K562 (cell line): ENCODE data around the gene SULT1C4. TPM values are rescaled to one million over a fixed set of nuclear protein-coding genes. Genes with fewer than 3 reads are reported as not detected.

Experiments
- CBX2 ChIP-seq: fragments of 200-600 bp; sonication (generic); IDR thresholded peaks from one replicate; pipeline ENCODE4 v1.6.1; 2012; ENCODE audit warnings: mild to moderate bottlenecking, low read length, inconsistent platforms; ENCODE audit not compliant: insufficient read depth, poor library complexity, severe bottlenecking
- FOXK1 ChIP-seq: sonication (generic); formaldehyde crosslinking; IDR thresholded peaks from 2 replicates; pipeline ENCODE4 v1.8.0; 2022; ENCODE audit warnings: missing genetic modification reagents, mild to moderate bottlenecking, borderline replicate concordance
- HEY1 ChIP-seq: fragments of 250-450 bp; sonication (Bioruptor Pico); IDR thresholded peaks from 2 replicates; pipeline ENCODE4 v1.5.0; 2020; ENCODE audit warnings: mild to moderate bottlenecking, moderate library complexity, borderline replicate concordance
- MED1 ChIP-seq: sonication (generic); formaldehyde crosslinking; IDR thresholded peaks from 2 replicates; pipeline ENCODE4 v1.8.1; 2023; ENCODE audit warnings: missing genetic modification reagents, borderline replicate concordance
- MYNN ChIP-seq, 2 experiments: sonication (generic); formaldehyde crosslinking in 1 of 2; IDR thresholded peaks; 2 replicates each; pipeline versions ENCODE4 v1.5.0 to v1.6.1; 2016 to 2020; ENCODE audit warnings: antibody characterized with exemption in 1 of 2, missing genetic modification reagents in 1 of 2
- NEUROD1 ChIP-seq: fragments of 150-350 bp; IDR thresholded peaks from 2 replicates; pipeline ENCODE4 v1.6.1; 2014; ENCODE audit warnings: borderline replicate concordance, low read length, low read depth; ENCODE audit not compliant: partially characterized antibody
- SIRT6 ChIP-seq: IDR thresholded peaks from one replicate; pipeline ENCODE4 v1.6.1; 2012; ENCODE audit warnings: low read depth, mild to moderate bottlenecking, control low read depth, inconsistent platforms, low read length, moderate library complexity
- SLC30A9 ChIP-seq: fragments of 250-450 bp; sonication (Bioruptor Pico); IDR thresholded peaks from 2 replicates; pipeline ENCODE4 v1.8.0; 2022; ENCODE audit warnings: mild to moderate bottlenecking, moderate library complexity
- SRF ChIP-seq, 2 experiments: fragments of 250-450, 450-650 bp in 1 of 2; sonication (Bioruptor Pico) in 1 of 2; sonication (generic) in 1 of 2; formaldehyde crosslinking; IDR thresholded peaks; 2 replicates each; pipeline versions ENCODE4 v1.5.0 to v1.5.1; 2020 to 2022; ENCODE audit warnings: mild to moderate bottlenecking in 1 of 2, missing genetic modification reagents in 1 of 2
- TAF9B ChIP-seq: fragments of 450-650 bp; IDR thresholded peaks from 2 replicates; pipeline ENCODE4 v1.6.1; 2018; ENCODE audit warnings: mild to moderate bottlenecking; ENCODE audit not compliant: partially characterized antibody
- ZNF12 ChIP-seq: sonication (generic); formaldehyde crosslinking; IDR thresholded peaks from 2 replicates; pipeline ENCODE4 v1.4.0; 2020; ENCODE audit warnings: mild to moderate bottlenecking, missing genetic modification reagents
- ZNF561 ChIP-seq: fragments of 450-650 bp; formaldehyde crosslinking; conservative IDR thresholded peaks from 2 replicates; pipeline ENCODE4 v1.4.0; 2020; ENCODE audit warnings: mild to moderate bottlenecking, moderate library complexity
- ZNF76 ChIP-seq: fragments of 250-450 bp; sonication (Bioruptor Pico); IDR thresholded peaks from 2 replicates; pipeline ENCODE4 v1.4.0; 2020; ENCODE audit warnings: mild to moderate bottlenecking, moderate library complexity, borderline replicate concordance
- polyA plus RNA-seq, 8 experiments: library from polyadenylated mRNA; depleted of rRNA in 4 of 8; stranded (reverse) in 5 of 8; unstranded in 3 of 8; fragments of >200 nt; fragmentation: Nextera tagmentation in 2 of 8; fragmentation: Illumina TruSeq in 1 of 8; extraction: Ambion mirVana in 2 of 8; extraction: Trizol in 1 of 8; gene quantifications; 2 replicates each; pipeline versions ENCODE4 v1.2.1 to v1.2.3, GENCODE V29; 2011 to 2014; ENCODE audit warnings: inconsistent platforms in 1 of 8, missing spikeins in 1 of 8
- total RNA-seq, 7 experiments: library from RNA; depleted of rRNA in 6 of 7; stranded (reverse); fragments of >200 nt in 6 of 7; fragmentation: Illumina TruSeq in 2 of 7; extraction: Trizol in 2 of 7; gene quantifications; 2 replicates each; pipeline versions ENCODE4 v1.2.1 to v1.2.3, GENCODE V29; 2011 to 2021; ENCODE audit warnings: low replicate concordance in 1 of 7
- TF ChIP-seq, protein P1 (sequence below): IDR thresholded peaks from 2 replicates; pipeline ENCODE4 v1.6.1; 2012; ENCODE audit warnings: low read depth, low read length, improper control_type of control experiment, borderline replicate concordance
- TF ChIP-seq, protein P2 (sequence below): fragments of 150-350 bp; IDR thresholded peaks from 2 replicates; pipeline ENCODE4 v1.6.1; 2014; ENCODE audit warnings: low read depth, mild to moderate bottlenecking, low read length, borderline replicate concordance
- TF ChIP-seq, protein P3 (sequence below): fragments of 450-650 bp; formaldehyde crosslinking; IDR thresholded peaks from 2 replicates; pipeline ENCODE4 v1.4.0; 2022; ENCODE audit warnings: missing genetic modification characterization
- TF ChIP-seq, protein P4 (sequence below), 2 experiments: fragments of 250-450 bp in 1 of 2; fragments of 450-650 bp in 1 of 2; sonication (Bioruptor Pico) in 1 of 2; IDR thresholded peaks; 2 replicates each; pipeline versions ENCODE4 v1.6.1 to v1.8.0; 2016 to 2021; ENCODE audit warnings: mild to moderate bottlenecking in 2 of 2, moderate library complexity in 2 of 2, missing compliant biosample characterization in 1 of 2, missing genetic modification characterization in 1 of 2
- TF ChIP-seq, protein P5 (sequence below): conservative IDR thresholded peaks from 2 replicates; pipeline ENCODE4 v1.6.1; 2011; ENCODE audit warnings: low read depth, mild to moderate bottlenecking, low read length; ENCODE audit not compliant: control insufficient read depth

The SULT1C4 gene
- total and polyA plus RNA-seq, 9 of the 15 experiments (the other 6 are each of a cell fraction or from before 2014, with no cell fraction given), result 0.04 to 0.14 (median 0.09) TPM; not detected in 5

DNA sequence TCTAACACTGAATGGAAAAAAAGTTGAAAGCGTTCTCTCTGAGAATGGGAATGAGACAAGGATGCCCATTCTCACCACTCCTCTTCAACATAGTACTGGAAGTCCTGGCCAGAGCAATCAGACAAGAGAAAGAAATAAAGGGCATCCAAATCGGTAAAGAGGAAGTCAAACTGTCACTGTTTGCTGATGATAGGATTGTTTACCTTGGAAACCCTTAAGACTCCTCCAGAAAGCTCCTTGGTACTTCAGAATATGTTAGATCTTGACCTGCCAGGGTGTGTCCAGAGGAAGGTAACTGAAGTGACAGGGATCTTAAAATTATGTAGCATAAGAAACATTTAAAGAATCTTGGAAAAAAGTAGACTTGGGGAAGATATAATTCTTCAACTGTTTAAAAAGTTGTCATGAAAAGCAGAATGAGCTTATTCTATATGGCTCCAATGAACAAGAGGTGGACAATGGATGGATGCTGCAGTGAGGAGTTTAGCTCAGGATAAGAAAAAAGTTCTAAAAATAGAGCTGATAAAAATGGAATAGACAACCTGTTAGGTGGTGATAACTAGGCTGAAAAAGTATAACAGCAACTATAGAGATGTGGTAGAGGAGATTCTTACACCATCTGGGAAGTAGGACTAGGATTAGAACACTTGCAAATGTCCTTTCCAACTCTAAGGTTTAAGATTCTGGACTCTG lies 16.8 kb upstream of the SULT1C4 start (continued):
- TF ChIP-seq TAF9B, result no peak
- no peak for TF ChIP-seq SRF (CRISPR knock-in tag; IDR thresholded peaks at IDR 0.05)
- no peak for TF ChIP-seq CBX2
- no peak for TF ChIP-seq FOXK1 (CRISPR knock-in tag)
- no peak for TF ChIP-seq ZNF76
- no peak for TF ChIP-seq ZNF12 (CRISPR knock-in tag)
- TF ChIP-seq, protein P1, sequence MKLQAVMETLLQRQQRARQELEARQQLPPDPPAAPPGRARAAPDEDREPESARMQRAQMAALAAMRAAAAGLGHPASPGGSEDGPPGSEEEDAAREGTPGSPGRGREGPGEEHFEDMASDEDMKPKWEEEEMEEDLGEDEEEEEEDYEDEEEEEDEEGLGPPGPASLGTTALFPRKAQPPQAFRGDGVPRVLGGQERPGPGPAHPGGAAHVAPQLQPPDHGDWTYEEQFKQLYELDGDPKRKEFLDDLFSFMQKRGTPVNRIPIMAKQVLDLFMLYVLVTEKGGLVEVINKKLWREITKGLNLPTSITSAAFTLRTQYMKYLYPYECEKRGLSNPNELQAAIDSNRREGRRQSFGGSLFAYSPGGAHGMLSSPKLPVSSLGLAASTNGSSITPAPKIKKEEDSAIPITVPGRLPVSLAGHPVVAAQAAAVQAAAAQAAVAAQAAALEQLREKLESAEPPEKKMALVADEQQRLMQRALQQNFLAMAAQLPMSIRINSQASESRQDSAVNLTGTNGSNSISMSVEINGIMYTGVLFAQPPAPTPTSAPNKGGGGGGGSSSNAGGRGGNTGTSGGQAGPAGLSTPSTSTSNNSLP, result no peak
- TF ChIP-seq, protein P2, sequence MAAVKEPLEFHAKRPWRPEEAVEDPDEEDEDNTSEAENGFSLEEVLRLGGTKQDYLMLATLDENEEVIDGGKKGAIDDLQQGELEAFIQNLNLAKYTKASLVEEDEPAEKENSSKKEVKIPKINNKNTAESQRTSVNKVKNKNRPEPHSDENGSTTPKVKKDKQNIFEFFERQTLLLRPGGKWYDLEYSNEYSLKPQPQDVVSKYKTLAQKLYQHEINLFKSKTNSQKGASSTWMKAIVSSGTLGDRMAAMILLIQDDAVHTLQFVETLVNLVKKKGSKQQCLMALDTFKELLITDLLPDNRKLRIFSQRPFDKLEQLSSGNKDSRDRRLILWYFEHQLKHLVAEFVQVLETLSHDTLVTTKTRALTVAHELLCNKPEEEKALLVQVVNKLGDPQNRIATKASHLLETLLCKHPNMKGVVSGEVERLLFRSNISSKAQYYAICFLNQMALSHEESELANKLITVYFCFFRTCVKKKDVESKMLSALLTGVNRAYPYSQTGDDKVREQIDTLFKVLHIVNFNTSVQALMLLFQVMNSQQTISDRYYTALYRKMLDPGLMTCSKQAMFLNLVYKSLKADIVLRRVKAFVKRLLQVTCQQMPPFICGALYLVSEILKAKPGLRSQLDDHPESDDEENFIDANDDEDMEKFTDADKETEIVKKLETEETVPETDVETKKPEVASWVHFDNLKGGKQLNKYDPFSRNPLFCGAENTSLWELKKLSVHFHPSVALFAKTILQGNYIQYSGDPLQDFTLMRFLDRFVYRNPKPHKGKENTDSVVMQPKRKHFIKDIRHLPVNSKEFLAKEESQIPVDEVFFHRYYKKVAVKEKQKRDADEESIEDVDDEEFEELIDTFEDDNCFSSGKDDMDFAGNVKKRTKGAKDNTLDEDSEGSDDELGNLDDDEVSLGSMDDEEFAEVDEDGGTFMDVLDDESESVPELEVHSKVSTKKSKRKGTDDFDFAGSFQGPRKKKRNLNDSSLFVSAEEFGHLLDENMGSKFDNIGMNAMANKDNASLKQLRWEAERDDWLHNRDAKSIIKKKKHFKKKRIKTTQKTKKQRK, result no peak
- TF ChIP-seq HEY1, result no peak
- TF ChIP-seq NEUROD1, result no peak
- TF ChIP-seq ZNF561 (CRISPR knock-in tag), result no peak
- TF ChIP-seq, protein P3, sequence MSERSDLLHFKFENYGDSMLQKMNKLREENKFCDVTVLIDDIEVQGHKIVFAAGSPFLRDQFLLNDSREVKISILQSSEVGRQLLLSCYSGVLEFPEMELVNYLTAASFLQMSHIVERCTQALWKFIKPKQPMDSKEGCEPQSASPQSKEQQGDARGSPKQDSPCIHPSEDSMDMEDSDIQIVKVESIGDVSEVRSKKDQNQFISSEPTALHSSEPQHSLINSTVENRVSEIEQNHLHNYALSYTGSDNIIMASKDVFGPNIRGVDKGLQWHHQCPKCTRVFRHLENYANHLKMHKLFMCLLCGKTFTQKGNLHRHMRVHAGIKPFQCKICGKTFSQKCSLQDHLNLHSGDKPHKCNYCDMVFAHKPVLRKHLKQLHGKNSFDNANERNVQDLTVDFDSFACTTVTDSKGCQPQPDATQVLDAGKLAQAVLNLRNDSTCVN (CRISPR knock-in tag), result no peak
- TF ChIP-seq, protein P4, sequence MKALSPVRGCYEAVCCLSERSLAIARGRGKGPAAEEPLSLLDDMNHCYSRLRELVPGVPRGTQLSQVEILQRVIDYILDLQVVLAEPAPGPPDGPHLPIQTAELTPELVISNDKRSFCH (CRISPR knock-in tag; IDR thresholded peaks at IDR 0.05), result no peak
- TF ChIP-seq, protein P4 (tag; IDR thresholded peaks at IDR 0.05), result peak; percentile 30; the same call in 1 of the 2 replicates
- TF ChIP-seq, protein P5, sequence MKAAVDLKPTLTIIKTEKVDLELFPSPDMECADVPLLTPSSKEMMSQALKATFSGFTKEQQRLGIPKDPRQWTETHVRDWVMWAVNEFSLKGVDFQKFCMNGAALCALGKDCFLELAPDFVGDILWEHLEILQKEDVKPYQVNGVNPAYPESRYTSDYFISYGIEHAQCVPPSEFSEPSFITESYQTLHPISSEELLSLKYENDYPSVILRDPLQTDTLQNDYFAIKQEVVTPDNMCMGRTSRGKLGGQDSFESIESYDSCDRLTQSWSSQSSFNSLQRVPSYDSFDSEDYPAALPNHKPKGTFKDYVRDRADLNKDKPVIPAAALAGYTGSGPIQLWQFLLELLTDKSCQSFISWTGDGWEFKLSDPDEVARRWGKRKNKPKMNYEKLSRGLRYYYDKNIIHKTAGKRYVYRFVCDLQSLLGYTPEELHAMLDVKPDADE, result no peak
- TF ChIP-seq SIRT6, result no peak
- TF ChIP-seq MED1 (CRISPR knock-in tag), result no peak
- TF ChIP-seq SLC30A9 (CRISPR knock-in tag), result no peak
- no peak for TF ChIP-seq MYNN (IDR thresholded peaks at IDR 0.05)
- TF ChIP-seq MYNN (CRISPR knock-in tag; IDR thresholded peaks at IDR 0.05), result no peak
